Heart left ventricle (tissue), 16 donors: ENCODE results near the gene PRRG2. TPM values are rescaled to one million over a fixed set of nuclear protein-coding genes. Genes with fewer than 3 reads are reported as not detected.
A peak's percentile ranks its signal among the peaks of the same experiment; 100 is the strongest.

Source experiments
- ATAC-seq, 4 donors: fragments of 200-7000 bp; cut with Tn5 transposase; one replicate each; pipeline ENCODE4 v1.9.1; 2020 to 2022; ENCODE audit warnings: moderate library complexity in 4 of 4, mild to moderate bottlenecking in 3 of 4, moderate number of reproducible peaks in 1 of 4
- DNase-seq, 5 donors: peaks; one replicate each; pipeline ENCODE4 v3.0.0-alpha.2; 2020
- H3K27ac ChIP-seq, 12 donors: fragments of 200-600 bp; sonication (generic) in 4 of 12; one replicate each; pipeline versions ENCODE4 v1.5.0 to v1.8.0; 2016 to 2022; ENCODE audit warnings: mild to moderate bottlenecking in 2 of 12
- H3K27me3 ChIP-seq, 9 donors: fragments of 200-600 bp; sonication (generic) in 2 of 9; one replicate each; pipeline versions ENCODE4 v1.5.1 to v1.8.0; 2016 to 2022; ENCODE audit warnings: mild to moderate bottlenecking in 3 of 9
- H3K36me3 ChIP-seq, 9 donors: fragments of 200-600 bp; sonication (generic) in 2 of 9; one replicate each; pipeline versions ENCODE4 v1.5.0 to v1.8.0; 2018 to 2022; ENCODE audit warnings: mild to moderate bottlenecking in 2 of 9
- H3K4me1 ChIP-seq, 12 donors: fragments of 200-600 bp; sonication (generic) in 4 of 12; one replicate each; pipeline versions ENCODE4 v1.5.0 to v1.8.0; 2016 to 2022; ENCODE audit warnings: mild to moderate bottlenecking in 3 of 12
- H3K4me3 ChIP-seq, 12 donors: fragments of 200-600 bp; sonication (generic) in 4 of 12; one replicate each; pipeline versions ENCODE4 v1.5.0 to v1.8.0; 2017 to 2022; ENCODE audit warnings: mild to moderate bottlenecking in 9 of 12, moderate library complexity in 4 of 12
- H3K9me3 ChIP-seq, 12 donors: fragments of 200-600 bp; sonication (generic) in 4 of 12; one replicate each; pipeline versions ENCODE4 v1.5.0 to v1.8.0; 2016 to 2022; ENCODE audit warnings: mild to moderate bottlenecking in 1 of 12
- POLR2A ChIP-seq, 2 donors: fragments of 450-650 bp; IDR thresholded peaks; one replicate each; pipeline ENCODE4 v1.6.1; 2017; ENCODE audit warnings: antibody characterized with exemption in 2 of 2, mild to moderate bottlenecking in 2 of 2, moderate library complexity in 2 of 2
- WGBS, 4 donors: extraction: QIAGEN DNeasy Blood & Tissue Kit in 2 of 4; methylation state at CpG; one replicate each; pipeline versions ENCODE4 v1.1.5 to v1.1.7; 2013 to 2018; 5-methylcytosine and 5-hydroxymethylcytosine counted together
- intact Hi-C, 10 donors: fragments of 100-400 bp; cut with DNase I; formaldehyde crosslinking; loops; one replicate each; pipeline versions ENCODE4 v1.11.1 to v1.14.2; 2022
- polyA plus RNA-seq, 2 donors: library from polyadenylated mRNA; stranded (reverse); fragments of 200-250 nt; gene quantifications; one replicate each; pipeline ENCODE4 v1.2.3, GENCODE V29; 2013
- total RNA-seq, 9 donors: library from RNA; depleted of rRNA in 2 of 9; stranded (reverse); fragments of >200 nt in 2 of 9; fragmentation: NEBNext Ultra II Directional in 3 of 9; extraction: Animal tissue kit (Norgen Biotek cat#: 25700) in 3 of 9; gene quantifications; one replicate each; pipeline versions ENCODE4 v1.1.0 to v1.2.4, GENCODE V29; 2016 to 2023
- TF ChIP-seq, protein P1 (sequence below), 12 donors: fragments of 200-600 bp; sonication (generic) in 4 of 12; IDR thresholded peaks; one replicate each; pipeline versions ENCODE4 v1.5.0 to v1.8.0; 2018 to 2022; ENCODE audit warnings: antibody characterized with exemption in 12 of 12, mild to moderate bottlenecking in 5 of 12
- donor health status: ischemic (EF 13 %, LVEDD 7.1; RV severe dilation, severe dysfunction).
- donor health status: healthy with polysubstance abuse.
- donor health status: DM: no; HTN: yes; CAD: no.
- donor health status: DM: no; HTN: no; CAD: no.
- donor health status: ischemic (EF 25% LVEDD 6.9; RV normal size, moderate dysfunction).
- donor health status: ischemic (EF 25% LVEDD 5.7; RV mildly dilated, moderate dysfunction).
- donor health status: healthy.
- donor health status: DM: yes; HTN: yes; CAD: no.
- donor health status: ischemic (EF 35%, LVEDD 5.7; RV mildly dilated, moderate dysfunction).
- donor health status: nonischemic (EF 11% LVEDD 7.7; RV severe dilation, severe dysfunction).
- donor health status: DM: yes; HTN: yes; CAD: no.
- donor health status: PGD.
- donor health status: ischemic (EF 29% LVEDD 5.4; RV normal size, mild dysfunction).
- donor health status: nonischemic (EF 23%, LVEDD 6.1; RV moderate dilation, normal function).

Gene PRRG2
- total and polyA plus RNA-seq, 11 donors: 0.27 to 3.2 (median 0.88) TPM; not detected in 1

DNA sequence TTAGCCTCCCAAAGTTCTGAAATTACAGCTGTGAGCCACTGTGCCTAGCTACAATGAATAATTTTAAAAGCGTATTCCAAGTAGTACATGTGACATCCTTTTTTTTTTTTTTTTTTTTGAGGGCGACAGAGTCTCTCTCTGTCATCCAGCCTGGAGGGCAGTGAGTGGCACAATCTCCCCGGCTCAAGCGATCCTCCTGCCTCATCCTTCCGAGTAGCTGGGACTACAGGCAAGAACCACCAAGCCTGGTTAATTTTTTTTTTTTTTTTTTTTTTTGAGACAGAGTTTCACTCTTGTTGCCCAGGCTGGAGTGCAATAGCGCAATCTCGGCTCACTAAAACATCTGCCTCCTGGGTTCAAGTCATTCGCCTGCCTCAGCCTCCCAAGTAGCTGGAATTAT is 6.1 kb downstream of the PRRG2 start:
- H3K36me3 ChIP-seq: no peaks in the 10 kb centered on the region
- no peak overlapping the region for H3K27ac ChIP-seq
- TF ChIP-seq, protein P1, sequence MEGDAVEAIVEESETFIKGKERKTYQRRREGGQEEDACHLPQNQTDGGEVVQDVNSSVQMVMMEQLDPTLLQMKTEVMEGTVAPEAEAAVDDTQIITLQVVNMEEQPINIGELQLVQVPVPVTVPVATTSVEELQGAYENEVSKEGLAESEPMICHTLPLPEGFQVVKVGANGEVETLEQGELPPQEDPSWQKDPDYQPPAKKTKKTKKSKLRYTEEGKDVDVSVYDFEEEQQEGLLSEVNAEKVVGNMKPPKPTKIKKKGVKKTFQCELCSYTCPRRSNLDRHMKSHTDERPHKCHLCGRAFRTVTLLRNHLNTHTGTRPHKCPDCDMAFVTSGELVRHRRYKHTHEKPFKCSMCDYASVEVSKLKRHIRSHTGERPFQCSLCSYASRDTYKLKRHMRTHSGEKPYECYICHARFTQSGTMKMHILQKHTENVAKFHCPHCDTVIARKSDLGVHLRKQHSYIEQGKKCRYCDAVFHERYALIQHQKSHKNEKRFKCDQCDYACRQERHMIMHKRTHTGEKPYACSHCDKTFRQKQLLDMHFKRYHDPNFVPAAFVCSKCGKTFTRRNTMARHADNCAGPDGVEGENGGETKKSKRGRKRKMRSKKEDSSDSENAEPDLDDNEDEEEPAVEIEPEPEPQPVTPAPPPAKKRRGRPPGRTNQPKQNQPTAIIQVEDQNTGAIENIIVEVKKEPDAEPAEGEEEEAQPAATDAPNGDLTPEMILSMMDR (IDR thresholded peaks at IDR 0.05): no peak
- TF ChIP-seq POLR2A (IDR thresholded peaks at IDR 0.05): no peak
- H3K9me3 ChIP-seq: no peaks in the 10 kb centered on the region
- ATAC-seq (no peak), DNase-seq (no peak)
- H3K4me1 ChIP-seq: peaks cover 0 to 17% (median 3%) of the 10 kb centered on the region in 12 donors
- 76 to 84% (median 83%) methylated on average over 8 of the region's 8 CpGs for WGBS, 4 donors
- H3K4me3 ChIP-seq: no peak overlapping the region
- intact Hi-C loops: no loop called here
- no peaks in the 10 kb centered on the region for H3K27me3 ChIP-seq

DNA sequence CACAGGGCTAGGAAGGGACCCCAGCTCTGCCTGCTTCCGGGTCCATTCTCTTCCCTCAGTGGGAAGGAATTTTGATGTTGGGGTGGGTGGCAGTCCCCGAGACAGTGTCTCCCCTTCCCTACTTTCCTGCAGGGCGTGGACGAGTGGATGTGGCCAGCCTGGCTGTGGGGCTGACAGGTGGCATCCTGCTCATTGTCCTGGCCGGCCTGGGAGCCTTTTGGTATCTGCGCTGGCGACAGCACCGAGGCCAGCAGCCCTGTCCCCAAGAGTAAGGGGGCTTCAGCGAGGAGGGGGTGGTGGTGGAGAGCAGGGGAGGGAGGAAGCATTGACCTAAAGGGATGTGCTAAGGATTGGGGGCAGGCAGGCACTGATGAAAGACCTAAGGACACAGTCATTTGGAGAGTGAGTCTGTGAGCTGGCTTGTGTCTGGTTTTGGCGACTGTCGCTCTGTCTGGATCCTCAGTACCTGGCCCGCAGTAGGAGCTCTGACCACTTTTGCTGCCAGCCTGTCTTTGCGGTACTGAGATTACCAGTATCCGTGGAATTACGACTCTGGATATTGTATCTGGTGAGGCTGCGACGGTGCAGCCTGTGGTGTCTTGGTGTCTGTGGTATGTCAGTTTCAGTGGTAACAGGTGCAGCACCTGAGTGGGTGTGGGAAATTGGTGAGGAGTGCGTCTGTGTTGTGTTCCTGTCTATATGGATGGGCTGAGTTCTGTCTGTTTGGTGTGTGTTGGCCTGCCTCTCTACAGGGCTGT is 7.4 kb downstream of the PRRG2 start:
- DNase-seq: no peak
- Histone ChIP-seq H3K9me3 (no peaks in the 10 kb centered on the region), H3K27me3 (no peaks in the 10 kb centered on the region), H3K4me3 (no peak overlapping the region), H3K4me1 (peaks cover under 1 to 29% (median 14%) of the 10 kb centered on the region in 12 donors), H3K27ac (peak overlapping the region in 1 of 12 donors; percentile 29), H3K36me3 (no peaks in the 10 kb centered on the region)
- intact Hi-C loops: no loop called here
- no peak for TF ChIP-seq POLR2A (IDR thresholded peaks at IDR 0.05)
- ATAC-seq: no peak
- WGBS, 4 donors: 64 to 69% (median 68%) methylated on average over 18 of the region's 18 CpGs

DNA sequence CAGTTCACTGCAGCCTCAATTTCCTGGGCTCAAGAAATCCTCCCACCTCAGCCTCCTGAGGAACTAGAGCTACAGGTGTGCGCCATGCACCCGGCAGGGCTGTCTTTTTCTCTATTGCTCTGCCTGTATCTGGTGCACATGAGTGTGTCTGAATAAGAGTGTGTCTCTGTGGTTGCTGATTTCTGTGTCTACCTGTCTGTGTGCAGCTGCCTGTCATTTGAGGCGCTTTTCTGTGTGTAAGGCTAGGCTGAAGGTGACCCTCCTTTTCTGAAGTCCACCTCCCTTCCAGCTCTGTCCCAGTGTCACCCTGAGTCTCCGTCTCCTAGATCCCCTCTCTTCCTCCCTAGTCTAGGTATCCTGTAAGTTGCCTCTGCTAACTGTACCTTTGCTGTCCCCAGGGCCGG is 8.4 kb downstream of the PRRG2 start:
- ATAC-seq: no peak
- intact Hi-C loops: no loop called here
- Histone ChIP-seq H3K36me3 (peaks cover 0 to 9% (median 6%) of the 10 kb centered on the region in 9 donors), H3K9me3 (no peaks in the 10 kb centered on the region), H3K4me1 (peaks cover 5 to 35% (median 20%) of the 10 kb centered on the region in 12 donors), H3K27ac (peak overlapping the region; percentile 46 to 99 (median 94)), H3K27me3 (no peaks in the 10 kb centered on the region), H3K4me3 (peak overlapping the region in 3 of 12 donors; percentile 15 to 92 (median 86))
- WGBS, 4 donors: 59 to 70% (median 66%) methylated on average over 5 of the region's 5 CpGs
- TF ChIP-seq POLR2A (IDR thresholded peaks at IDR 0.05): no peak
- TF ChIP-seq, protein P1 (IDR thresholded peaks at IDR 0.05): no peak
- DNase-seq: no peak

DNA sequence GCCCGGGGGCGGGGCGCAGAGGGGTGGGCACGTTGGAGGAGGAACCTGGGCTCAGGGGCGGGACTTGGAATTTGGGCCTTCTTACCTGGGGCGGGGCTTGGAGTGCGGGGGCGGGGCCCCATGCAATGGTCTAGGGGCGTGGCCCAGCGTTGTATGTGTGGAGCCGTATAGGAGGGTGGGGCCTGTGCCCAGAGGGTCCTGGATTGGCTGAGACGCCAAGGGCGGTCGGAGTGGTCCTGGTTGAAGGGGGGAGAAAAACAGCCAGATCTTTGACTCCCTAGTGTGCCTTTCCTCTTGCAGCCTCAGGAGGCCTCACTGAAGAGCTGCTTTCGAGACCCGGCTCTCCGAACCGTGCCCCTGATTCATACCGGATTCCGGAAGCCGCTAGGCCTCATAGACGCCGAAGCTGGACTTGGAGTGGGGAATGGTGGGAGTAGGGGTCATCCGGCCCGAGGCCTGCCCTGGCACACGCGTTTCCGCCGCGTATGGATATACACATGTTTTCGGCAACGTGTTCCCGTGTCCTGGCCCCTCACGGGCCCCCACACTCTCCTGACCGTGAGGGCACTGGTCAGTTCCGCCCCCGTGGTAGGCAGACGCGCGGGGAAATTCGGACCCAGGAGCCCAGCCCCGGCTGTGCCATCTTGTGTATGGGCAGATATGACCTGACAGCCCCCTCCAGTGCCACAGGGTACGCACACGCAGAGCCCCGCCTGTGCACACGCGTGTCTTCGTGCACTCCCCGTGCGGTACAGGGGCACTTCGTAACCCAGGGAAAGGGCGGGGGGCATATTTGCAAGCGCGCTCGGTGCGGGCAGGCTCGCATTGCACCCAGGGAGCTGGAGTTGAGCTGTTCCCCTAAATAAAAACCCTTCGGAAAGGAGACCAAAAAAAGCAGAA is 9.2 kb downstream of the PRRG2 start:
- peaks cover 0 to 18% (median 14%) of the 10 kb centered on the region in 9 donors for H3K36me3 ChIP-seq
- H3K9me3 ChIP-seq: no peaks in the 10 kb centered on the region
- H3K4me3 ChIP-seq: peak overlapping the region; percentile 68 to 96 (median 80)
- ATAC-seq: peak; percentile 86 to 91 (median 89)
- peak; percentile 93 to 97 (median 97) for DNase-seq
- no peaks in the 10 kb centered on the region for H3K27me3 ChIP-seq
- TF ChIP-seq POLR2A (IDR thresholded peaks at IDR 0.05): peak in 1 of 2 donors; percentile 73
- TF ChIP-seq, protein P1 (IDR thresholded peaks at IDR 0.05): peak in 1 of 12 donors; percentile 10
- peak overlapping the region; percentile 82 to 99 (median 94) for H3K27ac ChIP-seq
- WGBS, 4 donors: 0 to 1% (median 0%) methylated on average over 42 to 58 of the region's 58 CpGs
- peaks cover 5 to 35% (median 20%) of the 10 kb centered on the region in 12 donors for H3K4me1 ChIP-seq
- intact Hi-C loops: loop anchor here in 9 of 10 donors (1.0 to 10.0 kb wide), 8 partner anchors 47 to 87 kb away; partner anchors contain the start of genes PRMT1 (in 3 of the 9), RRAS (in 2 of the 9), BCL2L12 (in 1 of the 9) and IRF3 (in 1 of the 9)
